Activated CD4-positive, alpha-beta T cell treated with anti-CD3 and anti-CD28 coated beads for 24 hours (primary cell): Measurements from ENCODE around the gene CARMIL1.

ENCODE experiments used
- DNase-seq, 2 donors: peaks; one replicate each; pipeline ENCODE4 v3.0.0-alpha.2; 2020; ENCODE audit warnings: low read depth in 2 of 2

CARMIL1 gene

GRCh38 chr6:25332655-25333071 is 53.5 kb downstream of the CARMIL1 start:
- no peak for DNase-seq

DNA sequence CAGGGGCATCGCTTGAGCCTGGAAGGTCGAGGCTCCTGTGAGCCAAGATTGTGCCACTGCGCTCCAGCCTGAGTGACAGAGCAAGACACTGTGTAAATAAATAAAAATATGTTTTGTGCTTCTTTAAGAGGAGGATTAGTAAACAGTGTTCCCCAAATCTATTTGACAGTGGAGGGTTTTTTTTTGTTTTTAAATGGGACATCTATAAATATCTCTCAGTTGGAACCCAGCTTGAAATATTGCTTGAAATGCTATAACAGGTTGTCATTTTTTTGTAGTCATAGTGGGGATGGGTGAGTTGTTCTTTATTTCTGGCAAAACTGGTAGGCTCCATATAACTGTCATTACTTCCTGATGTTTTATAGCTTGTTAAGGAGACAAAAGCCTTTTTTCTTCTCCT is 54.3 kb downstream of the CARMIL1 start:
- no peak for DNase-seq

- DNase-seq: no peak
These were observed 55.6 kb downstream of the CARMIL1 start for GRCh38 chr6:25334793-25335192.

DNA sequence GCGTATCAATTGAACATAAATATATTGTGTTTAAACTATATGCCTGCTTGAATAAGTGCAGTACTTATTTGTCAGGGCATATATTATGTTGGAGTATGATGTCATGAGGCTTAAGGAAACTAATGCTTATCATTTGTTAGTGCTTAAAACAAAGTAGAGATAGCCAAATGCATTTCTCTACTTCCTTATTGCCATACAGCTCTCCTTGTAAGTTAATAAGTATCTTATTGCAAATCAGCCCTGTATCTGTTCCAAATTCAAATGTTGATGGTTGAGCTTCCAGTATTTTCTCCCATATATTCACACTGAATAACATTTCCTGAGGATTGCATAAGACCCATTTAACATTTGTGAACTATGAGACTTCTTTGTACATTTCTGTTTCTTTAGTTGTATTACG is 57.8 kb downstream of the CARMIL1 start:
- DNase-seq: no peak

GRCh38 chr6:25337431-25337830 is 58.3 kb downstream of the CARMIL1 start:
- DNase-seq: no peak

DNA sequence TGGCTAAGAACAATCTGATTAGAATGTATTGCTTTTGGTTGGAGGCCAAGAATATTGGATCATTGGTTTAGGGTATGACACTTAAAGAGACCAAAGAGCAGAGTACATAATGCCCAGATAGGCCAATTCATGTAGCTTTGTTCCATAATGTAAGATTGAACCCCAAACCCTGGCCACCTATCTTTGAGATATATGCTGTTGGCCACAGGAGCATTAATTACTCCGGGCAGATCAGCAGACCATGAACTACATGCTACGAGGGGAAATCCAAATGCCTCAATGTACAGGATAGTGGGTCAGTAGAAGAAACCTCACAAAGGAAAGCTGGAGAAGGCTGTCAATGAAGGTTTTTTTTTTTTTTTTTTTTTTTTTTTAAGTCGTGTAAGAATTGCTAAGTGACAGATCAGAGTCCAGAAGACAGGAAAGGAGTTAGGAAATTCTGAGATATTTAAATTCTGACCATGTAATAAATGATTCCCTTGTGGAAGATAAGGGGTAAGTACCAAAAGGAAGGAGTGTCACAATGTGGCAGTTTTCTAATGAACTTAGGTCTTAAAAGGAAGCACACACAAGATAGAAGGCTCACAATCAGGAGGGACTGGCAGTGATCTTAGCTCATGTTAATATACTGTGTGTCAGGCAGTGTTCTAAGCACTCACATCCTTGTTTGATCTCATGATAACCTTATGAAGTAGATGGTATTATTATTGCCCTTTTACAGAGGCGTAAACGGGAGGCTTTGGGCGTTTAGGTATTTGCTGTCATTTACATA is 61.4 kb downstream of the CARMIL1 start:
- no peak for DNase-seq

DNA sequence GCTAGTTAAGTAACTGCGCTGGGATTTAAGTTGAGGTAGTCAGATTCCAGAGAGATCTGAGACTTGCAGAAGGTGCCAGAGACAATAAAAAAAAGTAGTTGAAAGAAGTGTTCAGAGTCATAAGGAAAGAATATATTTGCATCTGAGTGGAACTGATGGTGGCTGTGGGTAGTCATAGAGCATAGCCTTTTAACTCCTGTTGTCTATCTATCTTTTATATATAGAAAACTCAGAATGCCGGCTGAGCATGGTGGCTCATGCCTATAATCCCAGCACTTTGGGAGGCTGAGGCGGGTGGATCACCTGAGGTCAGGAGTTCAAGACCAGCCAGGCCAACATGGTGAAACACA is 62.0 kb downstream of the CARMIL1 start:
- DNase-seq: no peak

GRCh38 chr6:25341923-25342619 is 62.9 kb downstream of the CARMIL1 start:
- DNase-seq: no peak

DNA sequence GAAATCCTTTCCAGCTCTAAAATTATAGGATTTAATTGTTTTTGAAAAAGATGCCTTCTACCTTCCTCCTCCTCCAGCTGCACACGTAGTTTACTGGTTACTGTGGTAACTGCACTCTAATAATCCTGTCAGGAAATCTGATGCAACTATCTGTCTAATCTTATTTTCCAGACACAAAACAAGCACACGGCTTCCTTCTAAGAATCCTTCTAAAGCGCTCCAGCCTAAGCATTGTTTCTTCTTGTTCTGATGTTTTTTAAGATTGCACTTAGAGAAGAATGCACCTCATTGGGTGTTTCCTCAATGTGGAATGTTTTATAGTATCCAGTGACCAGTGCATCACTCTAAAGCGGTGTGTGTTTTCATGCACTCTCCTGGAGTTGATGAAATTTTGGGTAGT is 63.6 kb downstream of the CARMIL1 start:
- no peak for DNase-seq

GRCh38 chr6:25343984-25344383 is 64.8 kb downstream of the CARMIL1 start:
- no peak for DNase-seq

DNA sequence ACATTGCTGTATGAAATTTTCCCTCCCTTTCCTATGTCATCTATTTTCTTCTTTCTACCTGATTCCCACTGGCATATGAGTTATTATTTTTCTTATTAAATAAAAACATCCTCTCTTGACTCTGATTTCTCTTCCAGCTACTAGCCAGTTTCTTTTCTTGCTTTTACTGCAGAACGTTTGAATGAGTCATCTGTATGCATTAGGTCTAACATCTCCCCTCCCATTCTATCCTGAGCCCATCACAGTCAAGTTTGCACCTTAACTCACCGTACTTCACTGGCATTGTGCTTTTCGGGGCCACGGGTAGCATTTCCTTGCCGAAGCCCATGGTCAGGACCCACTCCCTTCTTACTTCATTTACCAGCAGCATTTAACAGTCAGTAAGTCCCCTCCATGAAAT is 65.7 kb downstream of the CARMIL1 start:
- DNase-seq: no peak

DNA sequence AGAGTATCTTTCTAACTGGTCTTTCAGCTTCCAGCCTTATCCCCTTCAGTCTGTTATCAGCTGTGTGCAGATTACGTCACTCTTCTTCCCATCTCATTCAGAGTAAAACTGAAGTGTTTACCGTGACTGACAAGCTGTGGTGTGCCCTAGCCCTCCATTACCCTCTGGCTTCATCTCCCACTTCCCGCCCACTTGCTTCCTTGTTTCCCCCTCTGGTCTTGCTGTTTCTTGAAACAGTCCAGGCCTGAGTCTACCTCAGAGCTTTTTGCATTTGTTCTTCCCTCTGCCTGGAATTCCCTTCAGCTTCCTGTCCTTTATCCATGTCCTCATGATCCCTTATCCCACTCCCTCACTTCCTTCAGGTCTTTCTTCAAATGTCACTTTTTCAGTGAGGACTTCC is 66.9 kb downstream of the CARMIL1 start:
- no peak for DNase-seq

- no peak for DNase-seq
These were observed 71.4 kb downstream of the CARMIL1 start for GRCh38 chr6:25350573-25350972.

DNA sequence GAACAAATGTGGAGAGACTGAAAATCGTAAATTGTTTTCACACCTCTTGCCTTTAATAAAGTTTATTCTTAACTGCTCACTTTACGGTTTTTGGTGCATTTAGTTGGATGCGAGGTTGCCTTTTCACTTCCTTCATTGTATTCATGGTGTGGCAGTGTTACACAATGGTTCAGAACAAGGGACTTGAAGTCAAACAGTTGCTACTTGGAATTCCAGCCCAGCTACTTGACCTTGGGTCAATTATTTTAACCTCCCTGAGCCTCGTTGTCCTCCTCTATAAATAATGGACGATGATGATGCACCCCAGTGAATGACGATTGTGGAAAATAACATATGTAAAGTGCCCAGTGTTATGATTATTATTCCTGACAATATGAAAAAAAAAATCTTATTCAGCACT is 72.3 kb downstream of the CARMIL1 start:
- DNase-seq: no peak

GRCh38 chr6:25352285-25352684 is 73.1 kb downstream of the CARMIL1 start:
- no peak for DNase-seq

- no peak for DNase-seq
These were observed 75.1 kb downstream of the CARMIL1 start for GRCh38 chr6:25354078-25354932.

- no peak for DNase-seq
These were observed 80.2 kb downstream of the CARMIL1 start for GRCh38 chr6:25359191-25359861.

GRCh38 chr6:25359891-25360290 is 80.7 kb downstream of the CARMIL1 start:
- no peak for DNase-seq

- no peak for DNase-seq
These were observed 81.4 kb downstream of the CARMIL1 start for GRCh38 chr6:25360621-25361020.

DNA sequence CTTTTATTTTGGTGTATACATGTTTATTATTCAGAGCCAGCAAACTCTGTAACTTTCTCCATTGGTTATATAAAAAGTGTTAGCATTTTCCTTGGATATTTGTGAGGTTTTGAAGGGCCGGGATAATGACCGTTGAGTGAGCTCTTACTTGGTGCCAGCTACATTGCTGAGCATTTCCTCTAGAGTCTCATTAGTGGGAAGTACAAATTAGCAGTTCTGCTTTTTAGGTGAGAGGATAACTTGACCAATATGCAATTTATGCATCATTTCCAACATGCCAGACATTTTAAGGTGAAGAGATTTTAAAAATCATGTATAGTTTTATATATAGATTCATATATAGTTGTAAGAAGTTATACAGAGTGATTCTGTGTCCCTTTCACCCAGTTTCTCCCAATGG is 84.3 kb downstream of the CARMIL1 start:
- no peak for DNase-seq

GRCh38 chr6:25365154-25365553 is 86.0 kb downstream of the CARMIL1 start:
- no peak for DNase-seq
